HG03280 (cell line): ENCODE results near the gene ADAM12.

Source experiments
- ATAC-seq: cut with Tn5 transposase; IDR thresholded peaks from one replicate; pipeline ENCODE4 v1.9.1; 2021; ENCODE audit warnings: mild to moderate bottlenecking, moderate library complexity; ENCODE audit not compliant: unreplicated experiment

The ADAM12 gene

GRCh38 chr10:126097558-126098225 is 290.6 kb downstream of the ADAM12 start:
- no peak for ATAC-seq

- no peak for ATAC-seq
These were observed 293.7 kb downstream of the ADAM12 start for GRCh38 chr10:126094537-126094936.

GRCh38 chr10:126092366-126093215 is 295.7 kb downstream of the ADAM12 start:
- ATAC-seq: no peak

GRCh38 chr10:126090911-126091728 is 297.2 kb downstream of the ADAM12 start:
- ATAC-seq: no peak

GRCh38 chr10:126090443-126090842 is 297.8 kb downstream of the ADAM12 start:
- ATAC-seq: no peak

- ATAC-seq: no peak
These were observed 300.3 kb downstream of the ADAM12 start for GRCh38 chr10:126087796-126088505.

- no peak for ATAC-seq
These were observed 301.1 kb downstream of the ADAM12 start for GRCh38 chr10:126087153-126087680.

GRCh38 chr10:126085806-126086205 is 302.5 kb downstream of the ADAM12 start:
- ATAC-seq: no peak

- ATAC-seq: no peak
These were observed 303.9 kb downstream of the ADAM12 start for GRCh38 chr10:126084369-126084768.

- no peak for ATAC-seq
These were observed 305.3 kb downstream of the ADAM12 start for GRCh38 chr10:126083009-126083408.

GRCh38 chr10:126081841-126082466 is 306.3 kb downstream of the ADAM12 start:
- ATAC-seq: no peak

GRCh38 chr10:126080879-126081411 is 307.3 kb downstream of the ADAM12 start:
- no peak for ATAC-seq

- no peak for ATAC-seq
These were observed 307.9 kb downstream of the ADAM12 start for GRCh38 chr10:126080291-126080825.

- ATAC-seq: no peak
These were observed 313.3 kb downstream of the ADAM12 start for GRCh38 chr10:126075009-126075408.

GRCh38 chr10:126074291-126074690 is 314.0 kb downstream of the ADAM12 start:
- ATAC-seq: no peak

GRCh38 chr10:126073606-126074005 is 314.7 kb downstream of the ADAM12 start:
- ATAC-seq: no peak

GRCh38 chr10:126072622-126073021 is 315.7 kb downstream of the ADAM12 start:
- ATAC-seq: no peak

- ATAC-seq: no peak
These were observed 317.6 kb downstream of the ADAM12 start for GRCh38 chr10:126070476-126071215.

- ATAC-seq: no peak
These were observed 320.0 kb downstream of the ADAM12 start for GRCh38 chr10:126068322-126068721.
